Stimulated activated CD4-positive, alpha-beta T cell treated with anti-CD3 and anti-CD28 coated beads, Interleukin-12 subunit alpha, Interleukin-12 subunit beta, amount 100 ng/mL, for 4 hours (primary cell): ENCODE measurements around the gene POU5F2.

Experiments used
- DNase-seq: peaks from one replicate; pipeline ENCODE4 v3.0.0-alpha.2; 2020

The POU5F2 gene

DNA sequence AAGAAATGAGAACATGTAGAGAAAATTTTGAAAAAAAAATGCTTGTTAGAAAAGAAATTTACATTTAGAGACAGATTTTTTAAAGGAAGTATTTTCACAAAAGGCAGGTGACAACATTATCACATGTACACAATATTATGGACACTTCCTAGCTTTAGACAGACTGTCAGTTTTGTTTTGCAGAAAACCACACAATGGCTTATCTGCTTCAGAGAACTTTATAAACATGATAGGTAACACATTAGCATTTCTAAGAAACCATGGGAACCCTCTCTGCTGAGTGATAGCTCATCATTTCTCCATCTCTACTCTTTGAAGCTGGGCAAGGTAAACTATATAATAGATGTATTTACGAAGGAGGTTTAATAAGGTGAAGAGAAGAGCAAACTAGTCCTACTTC, 25.6 kb downstream of the POU5F2 start:
- DNase-seq: no peak

DNA sequence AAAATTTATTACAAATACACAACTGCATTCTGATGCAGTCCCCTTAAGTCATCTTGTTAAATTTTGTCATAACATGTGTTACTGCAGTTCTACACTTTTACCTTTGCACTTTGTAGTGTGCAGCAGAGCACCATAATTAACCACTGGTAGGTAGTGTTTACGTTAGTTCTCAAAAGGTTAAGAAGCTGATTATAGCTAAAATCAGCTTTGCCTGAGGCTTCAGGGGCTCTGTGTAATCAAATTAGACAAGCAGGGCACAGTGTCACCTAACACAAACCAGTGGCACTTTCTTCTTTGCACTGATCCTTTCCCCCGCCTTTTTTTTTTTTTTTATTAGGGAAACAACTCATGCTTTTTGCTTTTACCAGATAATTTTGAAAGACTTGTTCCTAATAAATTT, 26.1 kb downstream of the POU5F2 start:
- DNase-seq: no peak

DNA sequence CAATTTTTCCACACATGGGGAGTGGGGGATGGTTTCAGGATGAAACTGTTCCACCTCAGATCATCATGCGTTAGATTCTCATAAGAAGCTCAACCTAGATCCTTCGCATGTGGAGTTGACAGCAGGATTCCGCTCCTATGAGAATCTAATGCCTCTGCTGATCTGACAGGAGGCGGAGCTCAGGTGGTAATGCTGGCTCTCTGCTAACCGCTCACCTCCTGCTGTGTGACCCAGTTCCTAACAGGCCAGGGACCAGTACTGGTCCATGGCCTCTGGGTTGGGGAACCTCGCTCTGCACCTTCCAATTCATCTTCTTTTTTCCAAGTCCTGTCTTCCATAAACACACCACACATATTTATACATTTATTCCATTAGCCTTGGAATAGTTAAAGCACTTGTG, 33.0 kb downstream of the POU5F2 start:
- DNase-seq: no peak

DNA sequence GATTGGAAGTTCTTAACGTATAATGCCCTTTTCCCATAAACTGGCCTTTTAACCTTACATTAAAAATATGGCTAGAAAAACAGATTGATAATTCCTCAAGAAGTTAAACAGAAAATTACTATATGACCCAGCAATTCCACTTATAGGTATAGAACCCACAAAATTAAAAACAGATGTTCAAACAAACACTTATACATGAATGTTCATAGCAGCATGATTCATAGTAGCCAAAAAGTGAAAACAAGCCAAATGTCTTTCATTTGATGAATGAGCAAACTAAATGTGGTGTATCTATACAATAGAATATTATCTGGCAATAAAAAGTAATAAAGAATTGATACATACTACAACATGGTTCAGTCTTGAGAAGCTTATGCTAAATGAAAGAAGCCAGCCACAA, 35.5 kb downstream of the POU5F2 start:
- DNase-seq: no peak

- no peak for DNase-seq
Measured at GRCh38 chr5:93704996-93705395, 36.4 kb downstream of the POU5F2 start.

GRCh38 chr5:93691997-93692396, 49.4 kb downstream of the POU5F2 start:
- DNase-seq: no peak
